ENCODE measurements around the gene USP8.
A peak's percentile ranks its signal among the peaks of the same experiment; 100 is the strongest.
"Not testable (repeated sequence)": the region's sequence is repeated elsewhere in the genome, so short reads cannot be mapped to it uniquely, and the experiment has no call there.

Gene USP8

GRCh38 chr15:50424066-50424890 is at the start of gene USP8:
TSS of gene USP8 (plus strand) at chr15:50424405. CDS start at chr15:50439074, 14,669 bp downstream.
- peak; percentile 85 for DNase-seq

DNA sequence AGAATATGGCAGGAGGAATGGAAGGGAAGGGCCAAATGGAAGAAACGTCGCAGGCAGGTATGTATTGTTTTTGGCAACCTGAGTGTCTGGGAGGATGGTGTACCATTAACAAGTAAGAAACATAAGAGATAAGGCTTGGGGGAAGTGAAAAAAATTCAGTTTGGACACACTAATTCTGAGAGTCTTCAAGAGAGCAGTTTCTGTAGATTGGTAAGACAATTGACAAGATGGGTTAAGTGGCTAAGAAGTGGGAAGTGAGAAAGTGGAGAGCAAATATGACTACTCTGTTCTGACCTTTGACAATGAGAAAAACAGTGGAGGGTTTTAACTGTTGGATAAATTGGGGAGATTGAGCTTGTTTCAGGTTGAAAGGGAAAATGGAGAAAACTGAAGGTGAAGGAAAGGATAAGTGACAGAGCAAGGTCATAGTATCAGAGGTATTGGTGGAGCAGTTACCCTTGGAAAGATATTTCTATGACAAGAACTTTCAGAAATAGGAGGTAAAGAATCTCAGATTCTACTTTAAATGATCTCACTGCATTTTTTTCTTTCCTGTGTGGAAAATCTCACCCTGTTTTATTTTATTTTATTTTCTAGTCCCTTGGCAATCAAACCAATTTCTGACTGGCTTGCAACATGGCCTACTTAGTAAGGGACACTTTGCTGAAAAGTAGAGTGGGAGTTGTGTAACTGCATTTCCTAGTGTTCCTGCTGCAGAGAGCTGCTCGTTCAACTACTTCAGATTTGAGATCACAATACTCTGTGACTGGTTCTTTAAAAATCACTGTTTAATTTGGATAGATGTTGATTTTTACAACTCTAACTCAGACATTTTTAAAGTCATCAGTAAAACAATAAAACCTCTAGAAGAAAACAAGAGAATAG is 46.1 kb upstream of the USP8 start:
- no peak for DNase-seq

DNA sequence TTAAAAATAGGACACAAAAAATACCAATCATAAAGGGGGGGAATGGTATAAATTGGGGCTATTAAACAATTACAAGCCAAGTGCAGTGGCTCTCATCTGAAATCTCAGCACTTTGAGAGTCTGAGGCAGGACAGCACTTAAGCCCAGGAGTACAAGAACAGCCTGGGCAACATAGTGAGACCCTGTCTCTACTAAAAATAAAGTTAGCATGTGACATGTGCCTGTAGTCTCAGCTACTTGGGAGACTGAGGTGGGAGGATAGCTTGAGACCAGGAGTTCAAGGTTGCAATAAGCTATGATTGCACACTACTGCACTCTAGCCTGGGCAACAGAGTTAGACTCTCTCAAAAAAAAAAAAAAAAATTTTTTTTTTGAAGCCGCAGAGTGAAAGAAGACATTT is 45.4 kb upstream of the USP8 start:
- no peak for DNase-seq

- not testable (repeated sequence) for DNase-seq
Measured at GRCh38 chr15:50379413-50379812, 44.8 kb upstream of the USP8 start.

- DNase-seq = no peak
Measured at GRCh38 chr15:50380089-50380488, 44.1 kb upstream of the USP8 start.

DNA sequence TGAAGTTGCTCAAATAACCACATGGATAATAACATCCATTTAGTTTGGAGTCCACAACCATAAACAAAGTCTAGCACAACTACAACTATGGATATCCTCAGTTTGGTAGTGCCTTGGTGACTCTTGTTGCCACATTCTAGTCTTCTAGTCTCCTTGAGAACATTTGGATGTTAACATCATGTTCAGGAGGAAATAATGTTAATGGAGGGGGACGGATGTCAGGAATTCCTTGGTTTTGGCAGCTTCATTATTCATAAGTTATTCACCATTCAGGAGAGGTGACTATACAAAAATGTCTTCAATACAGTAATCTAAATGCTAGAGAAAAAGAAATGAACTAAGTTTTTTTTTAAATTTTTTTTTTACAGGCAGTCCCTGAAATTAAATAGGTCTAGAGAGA is 42.8 kb upstream of the USP8 start:
- DNase-seq = no peak

GRCh38 chr15:50382408-50382807 is 41.8 kb upstream of the USP8 start:
- DNase-seq = not testable (repeated sequence)

GRCh38 chr15:50390554-50391264 is 33.5 kb upstream of the USP8 start:
- DNase-seq = no peak

DNA sequence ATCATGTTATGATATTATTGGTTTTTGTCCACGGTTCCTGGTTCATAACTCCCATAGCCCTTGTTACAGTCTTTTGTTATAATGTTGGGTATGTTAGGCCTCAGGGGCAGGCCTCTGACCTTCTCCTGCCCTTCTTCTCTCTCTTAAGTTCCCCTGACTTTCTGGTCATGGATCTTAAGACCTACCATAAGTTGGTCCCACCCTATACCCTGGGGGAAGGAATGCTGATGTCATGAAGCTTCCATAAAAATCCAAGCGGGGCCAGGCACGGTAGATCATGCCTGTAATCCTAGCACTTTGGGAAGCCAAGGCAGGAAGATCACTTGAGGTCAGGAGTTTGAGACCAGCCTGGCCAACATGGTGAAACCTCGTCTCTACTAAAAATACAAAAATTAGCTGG is 32.6 kb upstream of the USP8 start:
- not testable (repeated sequence) for DNase-seq

GRCh38 chr15:50411870-50412269 is 12.3 kb upstream of the USP8 start:
- DNase-seq = no peak

DNA sequence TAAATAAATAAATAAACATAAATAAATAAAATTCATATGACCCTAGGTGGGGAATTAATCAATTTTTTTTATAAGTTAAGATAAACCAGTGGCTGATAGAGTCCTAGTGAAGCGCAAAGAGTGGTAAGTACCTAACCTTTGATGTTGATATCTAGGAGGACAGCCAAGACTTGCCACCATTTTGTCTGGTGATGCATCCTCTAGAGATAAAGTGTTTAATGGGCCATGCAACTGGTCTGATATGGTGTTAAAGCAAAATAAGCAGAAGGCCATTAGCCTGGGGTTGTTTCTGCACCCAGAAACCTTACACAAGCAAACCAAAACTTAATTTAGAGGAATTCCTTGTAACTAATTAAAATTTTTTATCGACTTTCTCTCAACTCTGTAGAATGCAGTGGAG is 9.6 kb upstream of the USP8 start:
- DNase-seq = no peak

- no peak for DNase-seq
Measured at GRCh38 chr15:50415752-50416404, 8.3 kb upstream of the USP8 start.

GRCh38 chr15:50416890-50417289 is 7.3 kb upstream of the USP8 start:
- DNase-seq = no peak

- DNase-seq = no peak
Measured at GRCh38 chr15:50418041-50418583, 6.1 kb upstream of the USP8 start.

- no peak for DNase-seq
Measured at GRCh38 chr15:50425219-50425618, 1.0 kb downstream of the USP8 start.

DNA sequence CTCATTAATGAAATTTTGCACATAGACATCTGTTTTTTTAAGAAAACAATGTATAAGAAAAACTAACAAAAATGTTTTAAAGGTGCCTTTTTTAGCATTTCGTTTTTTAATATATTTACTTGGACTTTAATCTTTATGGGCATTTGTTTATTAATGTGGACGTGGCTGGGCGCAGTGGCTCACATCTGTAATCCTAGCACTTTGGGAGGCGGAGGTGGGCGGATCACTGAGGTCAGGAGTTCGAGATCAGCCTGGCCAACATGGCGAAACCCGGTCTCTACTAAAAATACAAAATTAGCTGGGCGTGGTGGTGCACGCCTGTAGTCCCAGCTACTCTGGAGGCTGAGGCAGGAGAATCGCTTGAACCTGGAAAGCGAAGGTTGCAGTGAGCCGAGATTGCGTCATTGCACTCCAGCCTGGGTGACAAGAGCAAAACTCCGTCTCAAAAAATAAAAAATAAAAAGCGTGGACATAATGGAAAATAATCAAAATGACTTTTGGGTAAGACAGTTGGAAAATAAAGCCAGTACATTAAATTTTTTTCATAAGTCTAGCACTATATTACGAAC is 1.6 kb downstream of the USP8 start:
- DNase-seq = not testable (repeated sequence)

- DNase-seq = no peak
Measured at GRCh38 chr15:50426428-50426827, 2.2 kb downstream of the USP8 start.

DNA sequence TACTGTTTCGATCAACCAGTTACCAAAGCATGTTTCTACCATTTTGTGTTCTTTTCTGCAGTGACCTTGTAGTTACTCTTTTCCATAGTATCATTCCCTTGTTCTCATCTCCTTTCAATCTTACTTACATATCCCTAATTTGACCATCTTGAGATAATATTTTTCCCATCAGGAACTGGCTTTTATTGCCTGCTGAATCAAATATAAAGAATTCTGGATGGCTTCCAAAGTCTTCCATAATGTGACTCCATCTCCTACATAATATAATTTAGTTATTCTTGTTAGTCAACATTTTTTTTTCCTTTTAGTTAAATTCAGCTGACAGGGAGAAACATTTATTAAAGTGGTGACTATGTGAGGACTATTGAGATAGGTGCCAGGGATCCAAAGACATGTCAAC is 7.0 kb downstream of the USP8 start:
- no peak for DNase-seq

DNA sequence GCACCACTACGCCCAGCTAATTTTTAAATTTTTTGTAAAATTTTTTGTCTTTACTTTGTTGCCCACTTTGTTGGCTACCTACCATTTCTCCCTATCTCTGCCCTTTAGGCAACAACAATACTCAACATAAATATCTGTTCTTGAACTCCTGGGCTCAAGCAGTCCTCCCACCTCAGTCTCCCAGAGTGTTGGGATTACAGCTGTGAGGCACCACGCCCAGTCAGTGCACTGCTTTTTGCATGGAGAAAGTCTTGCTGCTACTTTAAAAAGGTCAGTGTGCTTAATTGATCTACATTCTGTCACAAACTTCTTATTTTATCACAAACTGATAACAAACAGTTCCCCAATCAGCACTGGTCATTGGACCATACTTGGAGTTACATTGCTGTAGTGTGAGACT is 8.0 kb downstream of the USP8 start:
- DNase-seq = no peak

- DNase-seq = no peak
Measured at GRCh38 chr15:50435772-50436171, 11.6 kb downstream of the USP8 start.

DNA sequence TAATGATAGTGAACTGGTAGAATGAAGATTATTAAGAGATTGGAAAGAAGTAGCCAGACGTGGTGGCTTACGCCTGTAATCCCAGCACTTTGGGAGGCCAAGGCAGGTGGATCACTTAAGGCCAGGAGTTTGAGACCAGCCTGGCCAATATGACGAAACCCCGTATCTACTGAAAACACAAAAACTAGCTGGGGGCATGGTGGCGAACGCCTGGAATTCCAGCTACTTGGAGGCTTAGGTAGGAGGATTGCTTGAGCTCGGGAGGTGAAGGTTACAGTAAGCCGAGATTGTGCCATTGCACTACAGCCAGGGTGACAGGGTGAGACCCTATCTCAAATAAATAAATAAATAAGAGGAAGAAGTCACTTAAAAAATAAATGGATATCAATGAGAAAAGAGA is 14.0 kb downstream of the USP8 start:
- no peak for DNase-seq

GRCh38 chr15:50440932-50441331 is 16.7 kb downstream of the USP8 start:
- no peak for DNase-seq
